Fibroblast of skin of right quadriceps (primary cell): ENCODE data around the gene EFNA3.
A peak's percentile ranks its signal among the peaks of the same experiment; 100 is the strongest.

Experiments
- DNase-seq: peaks from one replicate; pipeline ENCODE4 v3.0.0-alpha.2; 2013

EFNA3 gene

GRCh38 chr1:155068599-155068998 is 10.0 kb upstream of the EFNA3 start:
- no peak for DNase-seq

- no peak for DNase-seq
Measured at GRCh38 chr1:155069551-155070157, 9.0 kb upstream of the EFNA3 start.

GRCh38 chr1:155070158-155070621 is 8.4 kb upstream of the EFNA3 start:
- no peak for DNase-seq

GRCh38 chr1:155070721-155071569 is 7.7 kb upstream of the EFNA3 start:
- peak; percentile 56 for DNase-seq

GRCh38 chr1:155071701-155072100 is 6.9 kb upstream of the EFNA3 start:
- DNase-seq, result no peak

GRCh38 chr1:155072531-155073289 is 5.9 kb upstream of the EFNA3 start:
- no peak for DNase-seq

GRCh38 chr1:155073377-155074242 is 5.0 kb upstream of the EFNA3 start:
- no peak for DNase-seq

GRCh38 chr1:155075535-155075934 is 3.1 kb upstream of the EFNA3 start:
- DNase-seq, result no peak

- no peak for DNase-seq
Measured at GRCh38 chr1:155076371-155076770, 2.3 kb upstream of the EFNA3 start.

- no peak for DNase-seq
Measured at GRCh38 chr1:155077346-155077745, 1.3 kb upstream of the EFNA3 start.

GRCh38 chr1:155077758-155078445 is 735 bp upstream of the EFNA3 start:
- no peak for DNase-seq

- DNase-seq, result no peak
Measured at GRCh38 chr1:155079210-155079486, 511 bp downstream of the EFNA3 start.

- DNase-seq, result no peak
Measured at GRCh38 chr1:155079487-155080311, 1.1 kb downstream of the EFNA3 start.

GRCh38 chr1:155080312-155081228 is 1.9 kb downstream of the EFNA3 start:
- no peak for DNase-seq

GRCh38 chr1:155081472-155082300 is 3.0 kb downstream of the EFNA3 start:
- no peak for DNase-seq

- DNase-seq, result no peak
Measured at GRCh38 chr1:155082301-155083051, 3.8 kb downstream of the EFNA3 start.

GRCh38 chr1:155083052-155083541 is 4.5 kb downstream of the EFNA3 start:
- DNase-seq, result no peak
